GM19240 (cell line): Measurements from ENCODE around the gene CNGA1.

Experiments
- DNase-seq: peaks from one replicate; pipeline ENCODE4 v3.0.0; 2011; ENCODE audit warnings: low spot score; ENCODE audit not compliant: insufficient read length

Gene CNGA1

DNA sequence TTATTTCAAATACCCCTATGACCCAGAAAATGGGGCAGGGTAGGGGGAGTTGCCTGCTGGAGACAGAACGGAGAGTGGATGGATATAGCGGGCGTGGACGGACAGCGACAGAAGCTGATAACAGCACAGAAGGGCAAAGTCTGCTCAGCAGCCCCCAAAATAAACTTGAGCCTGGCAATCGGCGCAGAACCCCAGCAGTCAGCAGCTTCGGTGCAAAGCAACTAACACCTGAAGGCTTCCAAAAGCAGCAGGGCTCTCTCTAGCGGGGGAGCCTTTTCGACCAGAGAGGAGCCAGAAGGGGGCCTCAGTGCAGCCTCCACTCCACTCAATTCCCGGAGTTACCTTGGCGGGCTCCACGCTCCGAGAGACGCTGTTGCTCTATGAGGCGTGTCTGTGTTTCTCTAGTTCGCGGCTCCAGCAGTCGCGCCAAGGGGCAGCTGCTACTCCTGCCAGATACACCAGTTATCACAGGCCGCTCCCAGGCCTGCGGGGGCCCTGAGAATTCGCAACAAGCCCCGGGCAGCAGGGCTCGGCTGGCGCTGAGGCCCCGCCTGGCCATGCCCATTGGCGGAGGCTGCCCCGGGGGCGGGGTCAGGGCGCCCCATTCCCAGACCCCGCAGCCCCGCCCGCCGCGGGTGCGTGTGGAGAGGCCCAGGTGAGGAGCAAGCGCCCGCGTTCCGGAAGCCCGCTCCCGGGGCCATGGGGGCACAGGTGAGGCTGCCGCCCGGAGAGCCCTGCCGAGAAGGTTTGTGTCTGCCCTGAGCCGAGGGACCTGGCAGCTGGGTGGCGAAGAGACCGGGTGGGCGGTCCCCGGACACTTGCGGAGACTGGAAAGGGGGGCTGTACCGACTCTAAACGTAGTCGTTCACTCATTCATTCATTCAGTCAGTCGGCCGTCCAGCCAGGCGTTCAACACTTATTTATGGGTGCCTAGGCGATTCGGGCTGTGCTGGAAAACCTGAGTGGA is at the start of gene CNGA1, which contains the start of gene NIPAL1:
Gene CNGA1 (minus strand): TSS at position 541 of the 967 bp plus-strand sequence. CDS start 63,992 bp downstream, outside the sequence.
Gene NIPAL1 (plus strand): TSS at position 632 of the 967 bp plus-strand sequence. CDS start 68 bp downstream, at position 700.
- peak; percentile 45 for DNase-seq

GRCh38 chr4:48065587-48066052 is 49.1 kb upstream of the CNGA1 start:
- DNase-seq: no peak

DNA sequence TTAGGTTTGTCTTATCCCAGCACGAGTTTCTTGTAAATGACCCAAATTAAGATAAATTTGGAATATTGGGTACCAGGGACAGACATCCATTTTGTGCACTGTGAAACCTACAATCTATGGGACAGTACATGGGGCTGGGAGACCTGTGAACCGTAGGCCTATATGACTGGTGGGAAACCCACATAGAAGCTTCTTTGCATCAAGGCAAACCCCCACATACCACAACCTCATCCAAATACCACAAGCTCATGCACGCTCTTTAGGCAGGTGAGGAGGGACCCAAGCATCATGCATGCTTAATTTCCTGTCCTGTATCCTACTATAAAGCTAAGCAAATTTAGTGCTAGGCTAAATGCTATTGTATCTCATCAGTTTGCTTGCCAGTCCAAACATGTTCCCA is 47.9 kb upstream of the CNGA1 start:
- no peak for DNase-seq

- no peak for DNase-seq
Observed at GRCh38 chr4:48058617-48059530, 42.4 kb upstream of the CNGA1 start.

GRCh38 chr4:48051078-48051477 is 34.6 kb upstream of the CNGA1 start:
- DNase-seq: no peak

GRCh38 chr4:48049483-48049882 is 33.0 kb upstream of the CNGA1 start:
- no peak for DNase-seq

DNA sequence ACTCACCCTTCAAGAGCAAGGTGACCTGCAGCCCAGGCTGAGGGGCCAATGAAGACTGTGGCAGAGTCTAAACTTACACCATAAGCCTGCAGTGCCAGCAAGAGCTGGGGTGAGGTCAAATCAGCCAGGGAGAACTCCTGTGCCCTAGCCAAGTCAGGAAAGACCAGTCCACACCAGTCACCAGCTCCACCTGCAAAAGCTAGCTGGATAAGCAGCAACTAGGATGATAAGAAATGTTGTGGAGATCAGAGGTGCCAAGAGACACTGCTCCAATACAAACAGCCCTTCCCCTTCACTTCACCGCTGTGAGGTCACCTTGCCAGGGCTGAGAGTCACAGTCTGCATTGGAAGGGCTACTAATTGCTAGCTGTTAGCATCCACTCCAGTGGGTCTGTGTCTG is 31.4 kb upstream of the CNGA1 start:
- no peak for DNase-seq

GRCh38 chr4:48047421-48047844 is 31.0 kb upstream of the CNGA1 start:
- peak; percentile 41 for DNase-seq

- DNase-seq: no peak
Observed at GRCh38 chr4:48046059-48046458, 29.6 kb upstream of the CNGA1 start.

DNA sequence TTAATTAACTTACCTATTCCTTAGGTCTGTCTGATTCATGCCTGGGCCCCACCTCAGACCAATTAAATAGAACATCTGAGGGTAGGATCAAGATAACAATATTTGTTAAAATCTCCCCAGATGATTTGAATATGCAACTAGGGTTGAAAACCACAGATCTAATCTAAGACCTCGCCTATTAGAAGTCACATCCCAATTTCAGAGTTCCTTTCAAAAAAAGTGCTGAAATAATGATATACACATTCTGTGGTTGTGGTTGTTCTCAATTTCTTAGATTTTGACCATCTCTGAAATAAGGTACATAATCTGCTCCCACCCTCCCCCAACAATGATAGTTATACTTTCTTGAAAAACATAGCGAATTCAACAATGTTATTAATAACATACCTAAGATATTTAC is 27.8 kb upstream of the CNGA1 start:
- no peak for DNase-seq

DNA sequence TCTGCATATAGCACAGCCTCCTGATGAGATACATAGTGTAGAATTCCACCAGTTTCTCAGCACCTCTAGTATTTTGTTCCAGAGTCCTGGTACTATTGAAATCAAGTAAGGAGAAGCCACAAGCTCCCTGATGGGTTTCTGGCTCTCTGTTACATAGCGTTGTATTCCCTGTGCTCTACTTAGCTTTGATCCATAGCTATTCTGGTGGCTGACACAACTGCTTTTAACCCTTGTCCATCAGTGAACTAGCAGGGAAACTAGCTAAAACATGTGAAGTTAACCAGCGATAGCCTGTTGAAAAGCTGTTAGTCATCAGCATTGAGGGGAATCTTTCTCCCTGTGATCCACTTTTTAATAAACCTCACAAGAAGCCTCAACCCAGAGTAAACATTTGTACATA is 27.0 kb upstream of the CNGA1 start:
- DNase-seq: no peak

- no peak for DNase-seq
Observed at GRCh38 chr4:48042979-48043461, 26.5 kb upstream of the CNGA1 start.

DNA sequence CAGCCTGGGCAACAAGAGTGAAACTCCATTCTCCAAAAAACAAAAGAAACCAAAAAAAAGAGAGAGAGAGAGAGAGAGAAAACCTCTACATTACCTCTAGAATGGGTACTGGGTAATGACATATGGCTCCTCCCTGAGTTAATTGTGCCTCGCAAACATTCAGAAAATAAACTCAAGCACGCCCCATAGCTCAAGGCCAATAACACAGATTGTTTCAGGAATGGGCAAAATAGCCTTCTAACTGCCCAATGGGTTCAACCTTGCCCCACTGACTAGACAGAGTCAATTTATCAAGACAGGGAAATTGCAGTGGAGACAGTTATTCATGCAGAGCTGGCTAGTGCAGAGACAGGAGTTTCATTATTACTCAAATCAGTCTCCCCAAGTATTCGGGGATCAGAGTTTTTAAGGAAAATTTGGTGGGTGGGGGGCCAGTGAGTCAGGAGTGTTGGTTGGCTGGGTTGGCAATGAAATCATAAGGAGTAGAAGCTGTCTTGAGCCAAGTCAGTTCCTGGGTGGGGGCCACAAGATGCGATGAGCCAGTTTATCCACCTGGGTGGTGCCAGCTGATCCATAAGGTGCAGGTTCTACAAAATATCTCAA is 25.2 kb upstream of the CNGA1 start:
- no peak for DNase-seq

GRCh38 chr4:48039561-48039960 is 23.1 kb upstream of the CNGA1 start:
- no peak for DNase-seq

GRCh38 chr4:48038666-48039065 is 22.2 kb upstream of the CNGA1 start:
- DNase-seq: no peak

- DNase-seq: no peak
Observed at GRCh38 chr4:48037117-48037462, 20.6 kb upstream of the CNGA1 start.

DNA sequence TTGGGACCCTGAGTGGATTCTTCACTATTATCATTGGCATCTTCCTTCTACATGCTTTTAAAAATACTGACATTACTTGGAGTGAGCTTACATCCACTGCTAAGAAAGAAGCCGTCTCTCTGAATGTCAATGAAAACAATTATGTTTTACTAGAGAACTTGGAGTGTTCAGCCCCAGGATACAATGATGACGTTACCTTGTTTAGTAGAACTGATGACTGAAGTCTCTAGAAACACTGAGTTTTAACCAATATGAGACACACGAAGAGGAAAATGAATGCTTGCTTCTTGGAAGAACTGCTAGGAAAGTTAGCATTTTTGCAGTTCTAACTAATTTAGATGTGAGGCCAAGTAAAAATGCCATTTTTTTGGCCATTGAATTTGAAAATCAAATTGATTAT is 19.5 kb upstream of the CNGA1 start:
- DNase-seq: no peak

DNA sequence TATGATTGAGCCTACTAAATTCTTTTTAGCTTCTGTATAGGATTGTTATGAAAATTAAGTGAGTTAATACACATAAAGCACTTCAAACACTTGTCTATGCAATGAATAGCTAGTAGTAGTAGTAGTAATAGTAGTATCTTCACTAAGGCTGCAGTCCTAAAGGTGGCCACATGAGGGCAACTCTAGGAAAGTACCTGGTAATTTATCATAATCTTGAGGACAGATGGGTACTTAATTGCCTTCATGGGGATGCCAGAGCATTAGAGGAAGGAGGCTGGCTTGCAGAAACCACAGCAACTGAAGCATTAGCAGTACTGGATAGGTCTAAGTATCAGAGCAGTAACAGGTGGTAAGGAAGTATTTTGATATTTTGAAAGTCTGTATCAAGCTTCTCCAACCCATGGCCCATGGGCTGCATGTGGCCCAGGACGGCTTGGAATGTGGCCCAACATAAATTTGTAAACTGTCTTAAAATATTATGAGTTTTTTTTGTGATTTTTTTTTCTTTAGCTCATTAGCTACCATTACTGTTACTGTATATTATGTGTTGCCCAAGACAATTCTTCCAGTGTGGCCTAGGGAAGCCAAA is 17.4 kb upstream of the CNGA1 start:
- DNase-seq: no peak

DNA sequence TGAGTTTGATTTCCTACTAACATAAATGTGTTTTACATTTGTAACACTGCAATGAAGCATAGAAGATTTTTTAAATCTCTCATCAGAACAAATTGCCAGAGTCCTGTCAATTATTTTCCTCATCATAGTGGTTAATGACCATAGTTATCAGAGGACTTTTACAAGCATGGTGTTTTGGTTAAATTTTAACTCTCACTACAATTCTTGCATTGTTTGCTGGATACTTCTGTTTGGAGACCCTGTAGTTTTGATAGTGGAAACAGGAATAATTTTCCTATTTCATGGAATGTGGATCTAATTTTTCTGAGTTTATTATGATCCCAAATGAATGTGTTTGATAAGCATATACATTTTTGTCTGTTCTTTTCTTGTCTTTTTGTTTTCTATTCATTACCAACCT is 16.9 kb upstream of the CNGA1 start:
- DNase-seq: no peak

DNA sequence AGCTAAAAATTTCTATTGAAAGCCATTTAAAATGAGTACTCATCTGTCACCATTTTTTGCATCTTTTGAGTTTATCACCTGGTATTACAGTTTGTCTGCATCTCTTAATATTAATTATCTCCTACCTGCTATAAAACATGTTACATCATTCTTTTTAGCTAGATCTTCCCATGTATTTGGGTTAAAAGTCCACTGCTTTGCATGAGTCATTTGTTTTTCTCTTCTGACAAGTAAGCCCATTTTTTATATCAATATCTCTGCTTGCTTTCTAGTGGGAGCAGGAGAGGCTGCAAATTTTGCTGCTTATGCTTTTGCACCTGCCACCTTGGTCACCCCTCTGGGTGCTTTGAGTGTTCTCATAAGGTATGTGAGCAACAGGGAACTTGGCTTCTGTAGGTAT is 16.2 kb upstream of the CNGA1 start:
- DNase-seq: no peak
